ACC112 (cell line): Measurements from ENCODE around the gene ANO1.

Source experiments
- H2AFZ ChIP-seq: fragments of 200-600 bp; sonication (generic); one replicate; pipeline ENCODE4 v1.6.0; 2017; ENCODE audit warnings: antibody characterized with exemption, low read length; ENCODE audit not compliant: unreplicated experiment
- H3K27ac ChIP-seq: fragments of 200-600 bp; sonication (generic); 2 replicates; pipeline ENCODE4 v1.5.1; 2014; ENCODE audit warnings: low read depth, mild to moderate bottlenecking, antibody characterized with exemption, low read length, moderate library complexity
- H3K27me3 ChIP-seq: fragments of 200-600 bp; sonication (generic); 2 replicates; pipeline ENCODE4 v1.6.1; 2014; ENCODE audit warnings: mild to moderate bottlenecking, antibody characterized with exemption, low read length, moderate library complexity, mixed read lengths; ENCODE audit not compliant: insufficient read depth
- H3K36me3 ChIP-seq: fragments of 200-600 bp; sonication (generic); 2 replicates; pipeline ENCODE4 v1.6.1; 2016; ENCODE audit warnings: mild to moderate bottlenecking, antibody characterized with exemption, low read length, moderate library complexity, mixed read lengths; ENCODE audit not compliant: insufficient read depth
- H3K4me1 ChIP-seq: fragments of 200-600 bp; sonication (generic); one replicate; pipeline ENCODE4 v1.6.1; 2016; ENCODE audit warnings: low read length, mixed read lengths; ENCODE audit not compliant: insufficient read depth, unreplicated experiment, control insufficient read depth
- H3K4me3 ChIP-seq: fragments of 200-600 bp; sonication (generic); 2 replicates; pipeline ENCODE4 v1.5.1; 2014; ENCODE audit warnings: mild to moderate bottlenecking, low read depth, low read length
- H3K79me2 ChIP-seq: fragments of 200-600 bp; sonication (generic); one replicate; pipeline ENCODE4 v1.6.0; 2016; ENCODE audit warnings: low read length; ENCODE audit not compliant: control insufficient read depth, unreplicated experiment, insufficient read depth

ANO1 gene

GRCh38 chr11:70085815-70086769, 8.0 kb downstream of the ANO1 start:
- H3K4me1 ChIP-seq, result no peaks in the 10 kb centered on the region
- H3K4me3 ChIP-seq, result no peak overlapping the region
- H2AFZ ChIP-seq, result no peak overlapping the region
- no peaks in the 10 kb centered on the region for H3K27me3 ChIP-seq
- H3K27ac ChIP-seq, result no peak overlapping the region
- H3K36me3 ChIP-seq, result no peaks in the 10 kb centered on the region
- no peaks in the 10 kb centered on the region for H3K79me2 ChIP-seq

- no peaks in the 10 kb centered on the region for H3K36me3 ChIP-seq
Observed at GRCh38 chr11:70087446-70088167, 9.5 kb downstream of the ANO1 start.

GRCh38 chr11:70088735-70089250, 10.7 kb downstream of the ANO1 start:
- Histone ChIP-seq H3K79me2 (no peaks in the 10 kb centered on the region), H2AFZ (no peak overlapping the region), H3K27me3 (peaks cover 14% of the 10 kb centered on the region; the same call in 1 of the 2 replicates), H3K4me1 (no peaks in the 10 kb centered on the region), H3K27ac (no peak overlapping the region), H3K36me3 (no peaks in the 10 kb centered on the region), H3K4me3 (no peak overlapping the region)

More at GRCh38 chr11:70087446-70088167, 9.5 kb downstream of the ANO1 start:
- H3K79me2 ChIP-seq, result no peaks in the 10 kb centered on the region
- no peak overlapping the region for H3K27ac ChIP-seq
- H3K4me3 ChIP-seq, result no peak overlapping the region
- no peak overlapping the region for H2AFZ ChIP-seq
- H3K27me3 ChIP-seq, result peaks cover 12% of the 10 kb centered on the region; the same call in 1 of the 2 replicates
- no peaks in the 10 kb centered on the region for H3K4me1 ChIP-seq

GRCh38 chr11:70089631-70090030, 11.5 kb downstream of the ANO1 start:
- Histone ChIP-seq H3K79me2 (no peaks in the 10 kb centered on the region), H2AFZ (no peak overlapping the region), H3K4me3 (no peak overlapping the region), H3K27me3 (peaks cover 14% of the 10 kb centered on the region; the same call in 1 of the 2 replicates), H3K36me3 (no peaks in the 10 kb centered on the region), H3K27ac (no peak overlapping the region), H3K4me1 (no peaks in the 10 kb centered on the region)

- Histone ChIP-seq H3K79me2 (no peaks in the 10 kb centered on the region), H2AFZ (no peak overlapping the region), H3K4me1 (no peaks in the 10 kb centered on the region), H3K27ac (no peak overlapping the region), H3K4me3 (no peak overlapping the region), H3K36me3 (no peaks in the 10 kb centered on the region), H3K27me3 (peaks cover 14% of the 10 kb centered on the region; the same call in 1 of the 2 replicates)
Observed at GRCh38 chr11:70090961-70091381, 12.9 kb downstream of the ANO1 start.

GRCh38 chr11:70091638-70092037, 13.5 kb downstream of the ANO1 start:
- H3K27ac ChIP-seq, result no peak overlapping the region
- H3K4me1 ChIP-seq, result no peaks in the 10 kb centered on the region
- H2AFZ ChIP-seq, result no peak overlapping the region
- H3K79me2 ChIP-seq, result no peaks in the 10 kb centered on the region
- no peak overlapping the region for H3K4me3 ChIP-seq
- H3K27me3 ChIP-seq, result peaks cover 14% of the 10 kb centered on the region; the same call in 1 of the 2 replicates
- no peaks in the 10 kb centered on the region for H3K36me3 ChIP-seq

- Histone ChIP-seq H3K4me1 (no peaks in the 10 kb centered on the region), H3K36me3 (no peaks in the 10 kb centered on the region), H3K79me2 (no peaks in the 10 kb centered on the region), H3K27me3 (peaks cover 14% of the 10 kb centered on the region; the same call in 1 of the 2 replicates), H3K27ac (no peak overlapping the region), H2AFZ (no peak overlapping the region), H3K4me3 (no peak overlapping the region)
Observed at GRCh38 chr11:70092959-70093715, 15.0 kb downstream of the ANO1 start.

- H3K27ac ChIP-seq, result no peak overlapping the region
- no peak overlapping the region for H3K4me3 ChIP-seq
- H3K79me2 ChIP-seq, result no peaks in the 10 kb centered on the region
- H3K27me3 ChIP-seq, result peaks cover 14% of the 10 kb centered on the region; the same call in 1 of the 2 replicates
- no peak overlapping the region for H2AFZ ChIP-seq
- no peaks in the 10 kb centered on the region for H3K36me3 ChIP-seq
- H3K4me1 ChIP-seq, result no peaks in the 10 kb centered on the region
Observed at GRCh38 chr11:70095541-70096252, 17.6 kb downstream of the ANO1 start.

- H2AFZ ChIP-seq, result no peak overlapping the region
- H3K27ac ChIP-seq, result no peak overlapping the region
- H3K36me3 ChIP-seq, result no peaks in the 10 kb centered on the region
- H3K4me1 ChIP-seq, result no peaks in the 10 kb centered on the region
- H3K27me3 ChIP-seq, result no peaks in the 10 kb centered on the region
- no peak overlapping the region for H3K4me3 ChIP-seq
- H3K79me2 ChIP-seq, result no peaks in the 10 kb centered on the region
Observed at GRCh38 chr11:70097783-70098563, 19.9 kb downstream of the ANO1 start.
